ENCODE measurements around the gene ATP2B2.

ATP2B2 gene

DNA sequence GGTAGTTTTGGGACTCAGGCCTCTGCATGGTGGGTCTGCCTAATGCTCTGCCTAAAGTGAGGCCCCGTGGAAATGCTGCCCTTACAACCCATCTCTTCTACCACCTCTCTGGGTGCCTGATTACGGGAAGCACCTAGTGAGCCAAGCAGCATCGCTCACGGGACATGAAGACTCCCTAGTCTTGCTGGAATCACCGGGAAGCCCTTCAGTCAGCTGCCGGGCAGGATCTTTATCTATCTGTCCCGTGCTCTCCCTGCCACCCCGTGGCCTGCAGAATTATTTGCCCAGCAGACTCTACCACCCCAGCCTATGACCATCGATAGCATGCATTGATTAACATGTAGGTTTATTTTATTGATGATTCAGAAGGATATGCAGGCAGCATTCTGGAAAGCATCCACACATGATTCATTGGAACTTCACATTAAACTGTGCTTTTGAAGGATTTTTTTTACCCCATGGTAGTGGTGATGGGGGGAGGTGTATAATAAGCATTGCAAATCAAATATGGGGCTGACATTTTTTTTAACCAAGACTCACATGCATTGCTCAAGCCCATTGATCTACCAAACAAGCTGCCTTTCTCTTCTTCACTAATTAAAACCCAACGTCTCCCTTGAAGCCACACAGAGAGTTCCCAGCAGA lies 63.1 kb downstream of the ATP2B2 start:
- H3K4me1 ChIP-seq (ENCODE audit: insufficient read depth, poor library complexity, severe bottlenecking): no peaks in the 10 kb centered on the region
- DNase-seq (ENCODE audit: low spot score) (no peak), ATAC-seq (ENCODE audit: low read depth) (no peak)
- no peaks in the 10 kb centered on the region for H3K9me3 ChIP-seq (ENCODE audit: severe bottlenecking)
- no peak overlapping the region for H3K4me3 ChIP-seq (ENCODE audit: severe bottlenecking)
- H3K27ac ChIP-seq (ENCODE audit: poor library complexity, severe bottlenecking): no peak overlapping the region
- H3K36me3 ChIP-seq (ENCODE audit: low read depth): no peaks in the 10 kb centered on the region
- TF ChIP-seq CTCF (IDR thresholded peaks at IDR 0.05; ENCODE audit: poor library complexity, severe bottlenecking): no peak
- H3K27me3 ChIP-seq (ENCODE audit: insufficient read depth, poor library complexity, severe bottlenecking): no peaks in the 10 kb centered on the region

GRCh38 chr3:10440684-10441083 lies 64.7 kb downstream of the ATP2B2 start:
- no peaks in the 10 kb centered on the region for H3K27me3 ChIP-seq (ENCODE audit: insufficient read depth, poor library complexity, severe bottlenecking)
- no peak overlapping the region for H3K27ac ChIP-seq (ENCODE audit: poor library complexity, severe bottlenecking)
- no peaks in the 10 kb centered on the region for H3K36me3 ChIP-seq (ENCODE audit: low read depth)
- no peaks in the 10 kb centered on the region for H3K4me1 ChIP-seq (ENCODE audit: insufficient read depth, poor library complexity, severe bottlenecking)
- no peak overlapping the region for H3K4me3 ChIP-seq (ENCODE audit: severe bottlenecking)
- ATAC-seq (ENCODE audit: low read depth) (no peak), DNase-seq (ENCODE audit: low spot score) (no peak)
- TF ChIP-seq CTCF (IDR thresholded peaks at IDR 0.05; ENCODE audit: poor library complexity, severe bottlenecking): no peak
- no peaks in the 10 kb centered on the region for H3K9me3 ChIP-seq (ENCODE audit: severe bottlenecking)

DNA sequence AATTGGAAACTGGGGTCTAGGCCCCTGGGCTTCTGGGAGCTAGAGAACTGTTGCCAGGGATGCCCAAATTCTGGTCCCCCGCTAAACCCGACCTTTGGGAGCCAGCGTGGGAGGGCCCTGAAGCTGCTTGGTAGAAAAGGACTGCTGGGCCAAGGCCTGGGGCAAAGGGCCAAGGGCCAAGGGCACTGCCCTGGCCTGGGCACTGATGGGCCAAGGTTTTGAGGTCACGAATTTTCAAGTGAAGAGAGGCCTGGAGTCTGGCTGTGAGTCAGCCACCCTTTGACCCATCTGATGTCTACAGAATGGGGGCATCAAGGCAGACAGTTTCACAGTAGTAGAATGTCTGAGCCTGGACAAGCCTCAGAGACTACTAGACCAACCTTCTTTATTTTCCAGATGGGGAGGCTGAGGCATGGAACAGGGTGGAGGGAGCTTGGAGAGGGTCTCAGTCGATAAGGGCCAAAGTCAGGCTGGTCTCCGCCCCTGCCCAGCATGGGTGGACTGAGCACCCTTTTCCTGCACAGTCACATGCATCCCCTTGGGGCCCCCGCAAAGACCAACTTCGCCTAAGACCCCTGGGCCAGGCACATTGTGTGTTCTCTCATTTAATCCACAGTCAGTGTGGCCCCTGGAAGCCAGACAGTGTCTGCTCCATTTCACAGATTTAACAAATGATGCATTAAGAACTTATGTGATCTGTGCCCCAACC lies 66.3 kb downstream of the ATP2B2 start:
- H3K27me3 ChIP-seq (ENCODE audit: insufficient read depth, poor library complexity, severe bottlenecking): no peaks in the 10 kb centered on the region
- ATAC-seq (ENCODE audit: low read depth): no peak

GRCh38 chr3:10437995-10438901 lies 67.1 kb downstream of the ATP2B2 start:
- no peak for DNase-seq (ENCODE audit: low spot score)
- no peaks in the 10 kb centered on the region for H3K4me1 ChIP-seq (ENCODE audit: insufficient read depth, poor library complexity, severe bottlenecking)
- ATAC-seq (ENCODE audit: low read depth): no peak
- H3K27me3 ChIP-seq (ENCODE audit: insufficient read depth, poor library complexity, severe bottlenecking): no peaks in the 10 kb centered on the region
- H3K4me3 ChIP-seq (ENCODE audit: severe bottlenecking): no peak overlapping the region
- H3K27ac ChIP-seq (ENCODE audit: poor library complexity, severe bottlenecking): no peak overlapping the region
- no peak for TF ChIP-seq CTCF (IDR thresholded peaks at IDR 0.05; ENCODE audit: poor library complexity, severe bottlenecking)
- H3K36me3 ChIP-seq (ENCODE audit: low read depth): no peaks in the 10 kb centered on the region
- H3K9me3 ChIP-seq (ENCODE audit: severe bottlenecking): no peaks in the 10 kb centered on the region

More for the DNA sequence above, 66.3 kb downstream of the ATP2B2 start:
- Histone ChIP-seq H3K36me3 (ENCODE audit: low read depth) (no peaks in the 10 kb centered on the region), H3K27ac (ENCODE audit: poor library complexity, severe bottlenecking) (no peak overlapping the region), H3K4me1 (ENCODE audit: insufficient read depth, poor library complexity, severe bottlenecking) (no peaks in the 10 kb centered on the region), H3K9me3 (ENCODE audit: severe bottlenecking) (no peaks in the 10 kb centered on the region), H3K4me3 (ENCODE audit: severe bottlenecking) (no peak overlapping the region)
- TF ChIP-seq CTCF (IDR thresholded peaks at IDR 0.05; ENCODE audit: poor library complexity, severe bottlenecking): no peak
- DNase-seq (ENCODE audit: low spot score): no peak

Measured in RWPE2 (cell line).